Parathyroid adenoma (tissue), 2 donors: Measurements from ENCODE around the gene CDH4.
A peak's percentile ranks its signal among the peaks of the same experiment; 100 is the strongest.

Experiments
- H2AFZ ChIP-seq: fragments of 300-600 bp; sonication (generic); one replicate; pipeline ENCODE4 v1.7.0; 2017; ENCODE audit warnings: antibody characterized with exemption, mild to moderate bottlenecking
- H3K27ac ChIP-seq: fragments of 300-600 bp; sonication (generic); one replicate; pipeline ENCODE4 v1.7.0; 2017
- H3K27me3 ChIP-seq: fragments of 300-600 bp; sonication (generic); one replicate; pipeline ENCODE4 v1.7.0; 2017; ENCODE audit warnings: low read length; ENCODE audit not compliant: control insufficient read depth, insufficient read depth
- H3K36me3 ChIP-seq: fragments of 300-600 bp; sonication (generic); one replicate; pipeline ENCODE4 v1.7.0; 2017; ENCODE audit warnings: low read length; ENCODE audit not compliant: control insufficient read depth, insufficient read depth
- H3K4me1 ChIP-seq: fragments of 300-600 bp; sonication (generic); one replicate; pipeline ENCODE4 v1.7.0; 2017; ENCODE audit warnings: control low read depth
- H3K4me2 ChIP-seq: fragments of 300-600 bp; sonication (generic); one replicate; pipeline ENCODE4 v1.7.0; 2017; ENCODE audit warnings: low read length
- H3K4me3 ChIP-seq: fragments of 300-600 bp; sonication (generic); one replicate; pipeline ENCODE4 v1.7.0; 2017; ENCODE audit warnings: low read depth, low read length
- H3K79me2 ChIP-seq: fragments of 300-600 bp; sonication (generic); one replicate; pipeline ENCODE4 v1.7.0; 2017; ENCODE audit warnings: control low read depth
- H3K9ac ChIP-seq: fragments of 300-600 bp; sonication (generic); one replicate; pipeline ENCODE4 v1.7.0; 2017; ENCODE audit warnings: mild to moderate bottlenecking
- H3K9me3 ChIP-seq: fragments of 300-600 bp; sonication (generic); one replicate; pipeline ENCODE4 v1.7.0; 2017; ENCODE audit warnings: low read length; ENCODE audit not compliant: control insufficient read depth
- CTCF ChIP-seq: fragments of 300-600 bp; sonication (generic); IDR thresholded peaks from one replicate; pipeline ENCODE4 v1.7.0; 2017; ENCODE audit warnings: antibody characterized with exemption, mild to moderate bottlenecking
- donor health status: primary hyperparathyroidism.

The CDH4 gene

GRCh38 chr20:61801065-61801360 is 549.0 kb downstream of the CDH4 start:
- no peak for TF ChIP-seq CTCF
- H3K9me3 ChIP-seq = no peaks in the 10 kb centered on the region
- H3K27me3 ChIP-seq = no peaks in the 10 kb centered on the region
- H3K4me2 ChIP-seq = no peak overlapping the region
- no peaks in the 10 kb centered on the region for H3K4me1 ChIP-seq
- H3K36me3 ChIP-seq = no peaks in the 10 kb centered on the region
- no peak overlapping the region for H3K27ac ChIP-seq
- H3K4me3 ChIP-seq = no peak overlapping the region
- no peak overlapping the region for H2AFZ ChIP-seq
- H3K79me2 ChIP-seq = no peaks in the 10 kb centered on the region
- no peak overlapping the region for H3K9ac ChIP-seq

GRCh38 chr20:61801428-61801827 is 549.4 kb downstream of the CDH4 start:
- no peak overlapping the region for H2AFZ ChIP-seq
- no peaks in the 10 kb centered on the region for H3K79me2 ChIP-seq
- no peak overlapping the region for H3K27ac ChIP-seq
- TF ChIP-seq CTCF = no peak
- H3K36me3 ChIP-seq = no peaks in the 10 kb centered on the region
- no peak overlapping the region for H3K4me3 ChIP-seq
- H3K9me3 ChIP-seq = no peaks in the 10 kb centered on the region
- no peaks in the 10 kb centered on the region for H3K27me3 ChIP-seq
- no peak overlapping the region for H3K4me2 ChIP-seq
- no peaks in the 10 kb centered on the region for H3K4me1 ChIP-seq
- H3K9ac ChIP-seq = no peak overlapping the region

GRCh38 chr20:61801857-61802442 is 549.9 kb downstream of the CDH4 start:
- H3K4me2 ChIP-seq = no peak overlapping the region
- no peak overlapping the region for H3K4me3 ChIP-seq
- no peak for TF ChIP-seq CTCF
- no peak overlapping the region for H2AFZ ChIP-seq
- no peak overlapping the region for H3K9ac ChIP-seq
- no peaks in the 10 kb centered on the region for H3K27me3 ChIP-seq
- no peaks in the 10 kb centered on the region for H3K4me1 ChIP-seq
- no peaks in the 10 kb centered on the region for H3K79me2 ChIP-seq
- no peaks in the 10 kb centered on the region for H3K9me3 ChIP-seq
- no peaks in the 10 kb centered on the region for H3K36me3 ChIP-seq
- no peak overlapping the region for H3K27ac ChIP-seq

GRCh38 chr20:61802721-61803311 is 550.8 kb downstream of the CDH4 start:
- H3K4me3 ChIP-seq = no peak overlapping the region
- no peaks in the 10 kb centered on the region for H3K27me3 ChIP-seq
- no peak overlapping the region for H2AFZ ChIP-seq
- no peak for TF ChIP-seq CTCF
- H3K4me2 ChIP-seq = no peak overlapping the region
- H3K36me3 ChIP-seq = no peaks in the 10 kb centered on the region
- H3K9ac ChIP-seq = no peak overlapping the region
- H3K4me1 ChIP-seq = no peaks in the 10 kb centered on the region
- H3K27ac ChIP-seq = no peak overlapping the region
- no peaks in the 10 kb centered on the region for H3K79me2 ChIP-seq
- H3K9me3 ChIP-seq = no peaks in the 10 kb centered on the region

GRCh38 chr20:61803416-61803914 is 551.4 kb downstream of the CDH4 start:
- H3K27me3 ChIP-seq = no peaks in the 10 kb centered on the region
- peak overlapping the region; percentile 86 for H3K4me2 ChIP-seq
- H3K36me3 ChIP-seq = no peaks in the 10 kb centered on the region
- H3K4me1 ChIP-seq = no peaks in the 10 kb centered on the region
- no peak overlapping the region for H2AFZ ChIP-seq
- H3K9me3 ChIP-seq = no peaks in the 10 kb centered on the region
- H3K79me2 ChIP-seq = no peaks in the 10 kb centered on the region
- H3K4me3 ChIP-seq = peak overlapping the region; percentile 9
- no peak overlapping the region for H3K27ac ChIP-seq
- TF ChIP-seq CTCF = no peak
- no peak overlapping the region for H3K9ac ChIP-seq
